Neural progenitor cell (in vitro differentiated cells): ENCODE measurements around the gene ACBD6. TPM values are rescaled to one million over a fixed set of nuclear protein-coding genes. Genes with fewer than 3 reads are reported as not detected.

ENCODE experiments used
- DNase-seq: peaks from one replicate; pipeline ENCODE4 v3.0.0-alpha.2; 2016; ENCODE audit warnings: low spot score
- H2AFZ ChIP-seq: fragments of 200-600 bp; sonication (generic); replicated peaks from 2 replicates; pipeline ENCODE4 v1.6.1; 2016; ENCODE audit warnings: antibody characterized with exemption
- H3F3A ChIP-seq: fragments of 200-600 bp; sonication (generic); 2 replicates; pipeline ENCODE4 v1.6.1; 2016; ENCODE audit warnings: antibody characterized with exemption, low read depth
- H3K27ac ChIP-seq: fragments of 200-600 bp; sonication (generic); 2 replicates; pipeline ENCODE4 v1.5.1; 2016; ENCODE audit warnings: mild to moderate bottlenecking
- H3K27me3 ChIP-seq: fragments of 200-600 bp; sonication (generic); 2 replicates; pipeline ENCODE4 v1.6.1; 2016; ENCODE audit warnings: mild to moderate bottlenecking, moderate library complexity
- H3K36me3 ChIP-seq: fragments of 200-600 bp; sonication (generic); 2 replicates; pipeline ENCODE4 v1.5.1; 2016
- H3K4me1 ChIP-seq: fragments of 200-600 bp; sonication (generic); 2 replicates; pipeline ENCODE4 v1.6.1; 2016; ENCODE audit warnings: mixed run types
- H3K4me2 ChIP-seq: fragments of 200-600 bp; sonication (generic); 2 replicates; pipeline ENCODE4 v1.6.1; 2016
- H3K4me3 ChIP-seq: fragments of 200-600 bp; sonication (generic); 2 replicates; pipeline ENCODE4 v1.5.1; 2016
- H3K79me2 ChIP-seq: fragments of 200-600 bp; sonication (generic); 2 replicates; pipeline ENCODE4 v1.6.1; 2016; ENCODE audit warnings: low read depth
- H3K9ac ChIP-seq: fragments of 200-600 bp; sonication (generic); 2 replicates; pipeline ENCODE4 v1.6.1; 2016
- H3K9me3 ChIP-seq: fragments of 200-600 bp; sonication (generic); 2 replicates; pipeline ENCODE4 v1.5.1; 2016; ENCODE audit warnings: low read depth
- H4K20me1 ChIP-seq: fragments of 200-600 bp; sonication (generic); 2 replicates; pipeline ENCODE4 v1.6.1; 2016; ENCODE audit warnings: low read depth
- H3K27ac Mint-ChIP-seq: 3 replicates; pipeline ENCODE4 v1.8.0; 2021; ENCODE audit warnings: mixed read lengths
- H3K27me3 Mint-ChIP-seq: 2 replicates; pipeline ENCODE4 v1.8.0; 2022; ENCODE audit warnings: low read depth, mild to moderate bottlenecking, inconsistent platforms, moderate library complexity, mixed read lengths; ENCODE audit not compliant: insufficient read depth
- H3K36me3 Mint-ChIP-seq: 3 replicates; pipeline ENCODE4 v1.8.0; 2021; ENCODE audit warnings: mixed read lengths
- H3K4me1 Mint-ChIP-seq: 3 replicates; pipeline ENCODE4 v1.8.0; 2021; ENCODE audit warnings: mixed read lengths
- H3K4me3 Mint-ChIP-seq: 3 replicates; pipeline ENCODE4 v1.8.0; 2021; ENCODE audit warnings: mild to moderate bottlenecking, moderate library complexity, mixed read lengths
- H3K9me3 Mint-ChIP-seq: 3 replicates; pipeline ENCODE4 v1.8.0; 2020; ENCODE audit warnings: mixed read lengths
- EZH2 ChIP-seq: fragments of 200-600 bp; sonication (generic); IDR thresholded peaks from 2 replicates; pipeline ENCODE4 v1.6.1; 2017; ENCODE audit warnings: antibody characterized with exemption, mild to moderate bottlenecking, moderate library complexity
- EZH2phosphoT487 ChIP-seq: fragments of 200-600 bp; sonication (generic); IDR thresholded peaks from 2 replicates; pipeline ENCODE4 v1.6.1; 2017; ENCODE audit warnings: antibody characterized with exemption
- total RNA-seq: library from RNA; depleted of rRNA; stranded (reverse); fragments of >200 nt; gene quantifications from 2 replicates; pipeline ENCODE4 v1.2.3, GENCODE V29; 2015; ENCODE audit warnings: low replicate concordance
- TF ChIP-seq, protein P1 (sequence below): fragments of 200-600 bp; sonication (generic); IDR thresholded peaks from 2 replicates; pipeline ENCODE4 v1.5.1; 2017; ENCODE audit warnings: antibody characterized with exemption, mild to moderate bottlenecking

ACBD6 gene
- total RNA-seq, 1 donor from 2014 or later, result 36.8 TPM

GRCh38 chr1:180489313-180489712 is 13.1 kb downstream of the ACBD6 start:
- Histone ChIP-seq H3K4me3 (no peak overlapping the region), H3F3A (peaks cover 1% of the 10 kb centered on the region), H3K4me1 (peaks cover 7% of the 10 kb centered on the region), H3K9ac (no peak overlapping the region), H3K27ac (no peak overlapping the region), H4K20me1 (peaks cover 12% of the 10 kb centered on the region), H2AFZ (no peak overlapping the region), H3K79me2 (no peaks in the 10 kb centered on the region), H3K9me3 (no peaks in the 10 kb centered on the region), H3K36me3 (peaks cover 5% of the 10 kb centered on the region), H3K4me2 (no peak overlapping the region), H3K27me3 (no peaks in the 10 kb centered on the region)
- Mint-ChIP-seq H3K4me3 (no peak overlapping the region), H3K4me1 (peaks cover 7% of the 10 kb centered on the region), H3K27me3 (no peaks in the 10 kb centered on the region), H3K27ac (no peak overlapping the region), H3K36me3 (peaks cover 19% of the 10 kb centered on the region), H3K9me3 (no peaks in the 10 kb centered on the region)
- no peak for TF ChIP-seq EZH2
- TF ChIP-seq, protein P1, sequence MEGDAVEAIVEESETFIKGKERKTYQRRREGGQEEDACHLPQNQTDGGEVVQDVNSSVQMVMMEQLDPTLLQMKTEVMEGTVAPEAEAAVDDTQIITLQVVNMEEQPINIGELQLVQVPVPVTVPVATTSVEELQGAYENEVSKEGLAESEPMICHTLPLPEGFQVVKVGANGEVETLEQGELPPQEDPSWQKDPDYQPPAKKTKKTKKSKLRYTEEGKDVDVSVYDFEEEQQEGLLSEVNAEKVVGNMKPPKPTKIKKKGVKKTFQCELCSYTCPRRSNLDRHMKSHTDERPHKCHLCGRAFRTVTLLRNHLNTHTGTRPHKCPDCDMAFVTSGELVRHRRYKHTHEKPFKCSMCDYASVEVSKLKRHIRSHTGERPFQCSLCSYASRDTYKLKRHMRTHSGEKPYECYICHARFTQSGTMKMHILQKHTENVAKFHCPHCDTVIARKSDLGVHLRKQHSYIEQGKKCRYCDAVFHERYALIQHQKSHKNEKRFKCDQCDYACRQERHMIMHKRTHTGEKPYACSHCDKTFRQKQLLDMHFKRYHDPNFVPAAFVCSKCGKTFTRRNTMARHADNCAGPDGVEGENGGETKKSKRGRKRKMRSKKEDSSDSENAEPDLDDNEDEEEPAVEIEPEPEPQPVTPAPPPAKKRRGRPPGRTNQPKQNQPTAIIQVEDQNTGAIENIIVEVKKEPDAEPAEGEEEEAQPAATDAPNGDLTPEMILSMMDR, result no peak
- DNase-seq, result no peak

DNA sequence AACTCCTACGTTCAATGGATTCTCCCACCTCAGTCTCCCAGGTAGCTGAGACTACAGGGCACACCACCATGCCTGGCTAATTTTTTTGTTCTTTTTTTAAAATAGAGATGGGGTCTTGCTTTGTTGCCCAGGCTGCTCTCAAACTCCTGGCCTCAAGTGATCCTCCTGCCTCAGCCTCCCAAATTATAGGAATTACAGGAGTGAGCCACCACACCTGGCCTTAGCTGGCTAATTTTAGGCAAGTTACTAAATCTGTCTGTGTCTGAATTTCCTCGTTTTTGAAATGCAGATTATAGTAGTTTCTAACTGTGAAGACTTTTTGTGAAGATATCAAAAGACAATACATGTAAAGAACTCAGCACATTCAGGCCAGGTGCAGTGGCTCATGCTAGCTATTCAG is 13.7 kb downstream of the ACBD6 start:
- Mint-ChIP-seq H3K27ac (no peak overlapping the region), H3K9me3 (no peaks in the 10 kb centered on the region), H3K4me1 (peaks cover 7% of the 10 kb centered on the region), H3K4me3 (no peak overlapping the region), H3K27me3 (no peaks in the 10 kb centered on the region), H3K36me3 (peaks cover 21% of the 10 kb centered on the region)
- H3K27me3 ChIP-seq, result no peaks in the 10 kb centered on the region
- H3K36me3 ChIP-seq, result peaks cover 5% of the 10 kb centered on the region
- H2AFZ ChIP-seq, result no peak overlapping the region
- H3K4me1 ChIP-seq, result peaks cover 7% of the 10 kb centered on the region
- no peaks in the 10 kb centered on the region for H3K9me3 ChIP-seq
- no peak overlapping the region for H3K9ac ChIP-seq
- DNase-seq, result no peak
- peaks cover 14% of the 10 kb centered on the region for H4K20me1 ChIP-seq
- H3K4me2 ChIP-seq, result no peak overlapping the region
- H3K4me3 ChIP-seq, result no peak overlapping the region
- H3K79me2 ChIP-seq, result no peaks in the 10 kb centered on the region
- H3K27ac ChIP-seq, result peak overlapping the region; percentile 11
- H3F3A ChIP-seq, result peaks cover 8% of the 10 kb centered on the region
- TF ChIP-seq, protein P1, result no peak
- TF ChIP-seq EZH2 (no peak), EZH2phosphoT487 (no peak)

DNA sequence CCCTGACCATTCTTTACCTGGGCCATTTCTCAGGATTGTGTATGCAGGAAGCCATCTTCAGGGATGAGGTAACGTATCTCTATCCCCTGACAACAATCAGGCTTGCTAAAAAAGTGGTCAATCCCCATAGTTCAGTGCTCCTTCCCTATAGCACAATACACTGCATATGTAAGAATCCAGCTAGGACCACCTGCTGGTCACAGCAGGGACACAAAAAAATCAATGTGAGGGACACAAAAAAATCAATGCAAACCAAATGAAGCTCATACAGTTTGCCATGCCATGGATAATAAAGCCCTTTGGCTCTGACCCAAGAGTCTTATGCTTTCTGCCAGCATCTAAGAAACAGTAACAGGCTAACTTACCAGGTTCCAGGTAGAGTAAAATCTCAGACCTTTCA is 16.3 kb downstream of the ACBD6 start:
- Histone ChIP-seq H3K27ac (no peak overlapping the region), H3K79me2 (peaks cover 11% of the 10 kb centered on the region), H3K4me3 (no peak overlapping the region), H3F3A (peaks cover 18% of the 10 kb centered on the region), H4K20me1 (peaks cover 16% of the 10 kb centered on the region), H3K4me1 (peaks cover 7% of the 10 kb centered on the region), H2AFZ (no peak overlapping the region), H3K9me3 (no peaks in the 10 kb centered on the region), H3K4me2 (no peak overlapping the region), H3K9ac (no peak overlapping the region), H3K27me3 (no peaks in the 10 kb centered on the region), H3K36me3 (no peaks in the 10 kb centered on the region)
- Mint-ChIP-seq H3K27ac (no peak overlapping the region), H3K27me3 (no peaks in the 10 kb centered on the region), H3K4me3 (no peak overlapping the region), H3K4me1 (peaks cover 7% of the 10 kb centered on the region), H3K36me3 (peaks cover 18% of the 10 kb centered on the region), H3K9me3 (no peaks in the 10 kb centered on the region)
- DNase-seq, result peak; percentile 3
- TF ChIP-seq, protein P1, result no peak
- no peak for TF ChIP-seq EZH2
- TF ChIP-seq EZH2phosphoT487, result no peak
